Measurements from ENCODE around the gene NECAP2.
"Not testable (repeated sequence)": the region's sequence is repeated elsewhere in the genome, so short reads cannot be mapped to it uniquely, and the experiment has no call there.

NECAP2 gene

DNA sequence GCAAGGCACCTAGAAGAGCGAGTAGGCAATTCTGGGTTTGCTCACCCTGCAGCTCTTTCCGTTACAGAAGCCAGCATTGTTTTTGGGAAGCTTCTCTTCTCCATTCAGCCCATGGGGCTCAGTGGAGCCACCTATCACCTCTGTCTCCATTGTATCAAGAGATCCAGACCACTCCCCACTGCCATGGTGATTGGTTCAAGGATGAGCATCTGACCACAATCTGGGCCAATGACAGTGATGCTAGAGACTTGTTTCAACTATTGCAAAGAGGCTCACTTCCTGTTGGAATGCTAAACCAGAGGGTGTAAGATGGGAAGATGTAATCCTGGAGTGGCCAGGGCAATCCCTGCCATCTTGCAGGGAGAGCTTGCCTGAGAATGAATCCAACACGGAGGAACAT, 9.9 kb upstream of the NECAP2 start:
- DNase-seq: no peak

DNA sequence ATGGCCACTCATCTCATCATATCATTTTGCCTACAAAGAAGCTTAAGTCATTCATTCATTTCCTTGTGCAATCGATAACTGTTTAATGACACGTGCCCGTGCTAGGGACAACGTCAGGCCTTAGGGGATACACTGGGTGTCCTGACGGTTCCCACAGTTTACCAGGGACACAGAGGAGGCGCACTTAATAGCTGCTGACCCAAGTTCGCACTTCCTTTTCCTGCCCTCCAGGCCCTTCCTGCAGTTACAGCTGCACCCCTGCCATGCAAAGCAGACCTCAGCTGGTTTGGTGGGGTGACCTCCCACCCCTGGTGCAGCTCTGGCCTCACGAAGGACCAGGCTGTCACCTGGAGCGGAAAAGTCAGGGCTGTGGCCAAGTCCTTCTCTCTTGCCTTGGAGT, 7.5 kb upstream of the NECAP2 start:
- DNase-seq: no peak

DNA sequence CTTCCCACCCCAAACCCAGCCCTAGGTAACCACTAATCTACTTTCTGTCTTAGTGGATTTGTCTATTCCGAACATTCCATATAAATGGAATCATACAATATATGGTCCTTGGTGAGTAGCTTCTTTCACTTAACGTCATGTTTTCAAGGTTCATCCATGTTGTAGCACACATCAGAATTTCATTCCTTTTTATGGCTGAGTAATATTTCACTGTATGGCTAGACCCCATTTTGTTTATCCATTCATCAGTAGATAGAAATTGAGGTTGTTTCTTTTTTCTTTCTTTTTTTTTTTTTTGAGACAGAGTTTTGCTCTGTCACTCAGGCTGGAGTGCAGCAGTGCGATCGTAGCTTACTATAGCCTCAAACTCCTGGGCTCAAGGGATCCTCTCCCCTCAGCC, 6.5 kb upstream of the NECAP2 start:
- DNase-seq: no peak

DNA sequence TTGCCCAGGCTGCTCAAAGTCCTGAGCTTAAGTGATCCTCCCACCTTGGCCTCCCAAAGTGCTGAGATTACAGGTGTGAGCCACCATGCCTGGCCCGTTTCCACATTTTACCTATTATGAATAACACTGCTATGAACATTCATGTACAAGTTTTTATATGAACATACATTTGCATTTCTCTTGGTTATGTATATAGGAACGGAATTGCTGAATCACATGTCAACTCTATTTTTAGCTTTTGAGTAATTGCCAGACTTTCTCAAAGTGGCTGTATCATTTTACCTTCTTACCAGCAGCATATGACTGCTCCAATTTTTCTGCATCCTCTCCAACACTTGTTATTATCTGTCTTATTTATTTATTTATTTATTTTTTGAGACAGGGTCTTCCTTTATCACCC, 6.0 kb upstream of the NECAP2 start:
- DNase-seq: no peak

DNA sequence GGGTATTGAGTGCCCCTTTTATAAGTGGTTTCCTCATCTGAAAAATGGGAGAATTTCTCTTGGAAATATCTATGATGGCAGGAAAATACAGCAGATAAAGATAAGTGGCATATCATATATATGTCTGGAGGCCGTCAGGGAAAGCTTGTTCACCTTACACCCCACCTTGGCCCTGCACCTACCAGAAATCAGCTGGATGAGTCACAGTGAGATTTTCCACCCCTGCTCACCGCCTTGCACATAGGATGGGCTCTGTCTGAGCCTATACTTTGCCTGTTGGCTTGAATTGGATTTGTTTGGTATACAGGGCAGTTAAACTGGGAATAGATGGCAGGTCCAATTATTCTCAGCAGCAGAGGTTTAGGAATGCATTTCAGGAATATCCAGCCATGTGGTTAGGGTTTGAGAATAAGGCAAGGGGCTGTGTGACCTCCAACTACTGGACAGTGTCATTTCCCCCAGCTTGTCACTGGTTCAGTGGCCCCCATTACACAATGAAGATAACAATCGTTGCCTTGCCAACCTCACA, 3.5 kb upstream of the NECAP2 start, which contains the start of gene SPATA21:
TSS of gene SPATA21 (minus strand) at position 479 of the 529 bp plus-strand sequence. CDS start 6,053 bp downstream, outside the sequence.
- no peak for DNase-seq

DNA sequence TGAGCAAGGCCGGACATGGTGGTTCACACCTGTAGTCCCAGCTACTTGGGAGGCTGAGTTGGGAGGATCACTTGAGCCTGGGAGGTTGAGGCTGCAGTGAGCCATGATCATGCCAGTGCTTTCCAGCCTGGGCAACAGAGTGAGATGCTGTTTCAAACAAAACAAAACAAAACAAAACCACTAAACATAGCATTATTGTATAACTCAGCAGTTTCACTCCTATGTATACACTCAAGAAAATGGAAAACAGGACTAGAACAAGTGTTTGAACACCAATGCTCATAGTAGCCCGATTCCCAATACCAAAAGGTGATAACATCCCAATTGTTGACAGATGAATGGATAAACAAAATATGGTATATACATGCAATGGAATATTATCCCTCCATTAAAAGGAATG, 2.0 kb upstream of the NECAP2 start:
- DNase-seq: no peak

DNA sequence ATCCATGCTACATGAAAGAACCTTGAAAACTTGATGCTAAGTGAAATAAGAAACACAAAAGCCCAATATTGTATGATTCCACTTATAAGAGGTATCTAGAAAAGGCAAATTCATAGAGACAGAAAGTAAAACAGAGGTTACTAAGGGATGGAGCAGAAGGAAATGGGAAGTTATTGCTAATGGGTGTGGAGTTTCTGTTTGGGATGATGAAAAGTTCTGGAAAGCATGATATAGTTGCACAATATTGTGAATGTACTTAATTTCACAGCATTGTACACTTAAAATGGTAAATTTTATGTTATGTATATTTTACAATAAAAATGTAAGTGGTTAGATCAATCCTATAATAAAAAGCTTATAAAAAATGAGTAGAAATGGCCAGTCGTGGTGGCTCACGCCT, 1.6 kb upstream of the NECAP2 start:
- no peak for DNase-seq

DNA sequence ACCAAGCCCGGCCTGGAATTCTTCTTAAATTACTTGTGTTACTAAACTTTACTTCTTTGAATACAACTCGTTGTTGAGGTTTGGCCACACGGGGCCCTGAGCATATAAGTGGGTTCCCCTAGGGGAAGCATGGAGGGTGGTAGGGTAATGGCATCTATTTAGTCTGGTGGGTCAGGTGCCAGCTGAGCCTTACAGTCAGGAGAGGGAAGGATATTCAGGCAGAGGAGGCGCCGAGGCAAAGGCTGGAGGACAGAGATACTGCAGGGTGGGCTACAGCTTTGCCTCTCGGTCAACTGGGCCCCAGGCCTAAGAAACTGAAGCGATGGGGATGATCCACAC, 424 bp upstream of the NECAP2 start:
- no peak for DNase-seq

DNA sequence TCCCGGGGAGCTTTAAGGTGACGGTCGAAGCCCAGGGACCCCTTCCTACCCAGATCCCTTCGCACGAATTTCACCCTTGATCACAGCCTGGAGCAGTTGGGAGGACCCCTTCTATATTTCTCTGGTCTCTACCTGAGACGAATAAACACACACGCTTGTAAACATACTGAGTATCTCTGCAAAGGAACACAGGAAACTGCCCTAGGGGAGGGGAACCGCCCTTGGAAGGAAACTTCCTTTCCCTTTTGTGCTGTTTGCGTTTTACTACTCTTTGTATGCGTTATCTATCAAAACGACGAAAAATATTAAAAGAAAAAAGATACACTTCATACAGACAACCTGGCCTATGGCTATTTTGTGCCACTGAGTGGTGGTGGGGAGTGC, 750 bp downstream of the NECAP2 start:
- DNase-seq: no peak

DNA sequence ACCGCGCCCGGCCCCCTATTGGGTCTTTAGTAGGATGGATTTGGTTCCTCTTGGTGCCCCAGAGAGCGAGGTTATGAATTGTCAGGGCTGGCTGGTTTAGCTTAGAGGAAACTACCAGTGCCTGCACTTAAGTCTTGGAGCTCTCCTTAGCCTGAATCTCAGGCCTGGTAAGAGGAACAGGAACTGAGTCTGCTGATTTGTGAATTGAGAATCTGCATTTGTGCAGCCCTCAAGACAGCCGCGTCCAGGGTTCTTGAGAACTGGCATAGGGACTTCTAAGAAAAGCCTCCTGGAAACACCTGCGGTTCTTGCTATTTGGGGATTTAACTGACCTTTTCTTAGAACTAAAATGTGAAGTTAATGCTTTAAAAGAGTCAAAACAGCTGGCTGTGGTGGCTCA, 1.7 kb downstream of the NECAP2 start:
- DNase-seq: no peak

DNA sequence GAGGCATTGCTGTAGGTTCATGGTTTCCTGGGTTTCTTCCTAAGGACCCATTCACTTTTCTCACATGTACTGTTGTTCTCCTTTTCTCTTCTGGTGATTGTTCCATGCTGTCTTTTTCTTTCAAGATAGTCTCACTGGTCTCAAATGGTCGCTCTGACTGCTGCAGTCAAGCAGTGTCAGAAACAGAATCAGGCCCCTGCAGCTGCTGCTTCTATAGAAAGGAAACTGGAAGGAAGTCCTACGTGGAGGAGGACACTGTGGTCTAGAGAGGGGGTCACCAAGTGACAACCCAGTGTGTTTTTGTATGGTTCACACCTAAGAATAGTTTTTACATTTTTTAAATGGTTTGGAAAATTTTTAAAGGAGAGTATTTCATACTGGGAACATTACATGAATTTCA, 2.4 kb downstream of the NECAP2 start:
- no peak for DNase-seq

DNA sequence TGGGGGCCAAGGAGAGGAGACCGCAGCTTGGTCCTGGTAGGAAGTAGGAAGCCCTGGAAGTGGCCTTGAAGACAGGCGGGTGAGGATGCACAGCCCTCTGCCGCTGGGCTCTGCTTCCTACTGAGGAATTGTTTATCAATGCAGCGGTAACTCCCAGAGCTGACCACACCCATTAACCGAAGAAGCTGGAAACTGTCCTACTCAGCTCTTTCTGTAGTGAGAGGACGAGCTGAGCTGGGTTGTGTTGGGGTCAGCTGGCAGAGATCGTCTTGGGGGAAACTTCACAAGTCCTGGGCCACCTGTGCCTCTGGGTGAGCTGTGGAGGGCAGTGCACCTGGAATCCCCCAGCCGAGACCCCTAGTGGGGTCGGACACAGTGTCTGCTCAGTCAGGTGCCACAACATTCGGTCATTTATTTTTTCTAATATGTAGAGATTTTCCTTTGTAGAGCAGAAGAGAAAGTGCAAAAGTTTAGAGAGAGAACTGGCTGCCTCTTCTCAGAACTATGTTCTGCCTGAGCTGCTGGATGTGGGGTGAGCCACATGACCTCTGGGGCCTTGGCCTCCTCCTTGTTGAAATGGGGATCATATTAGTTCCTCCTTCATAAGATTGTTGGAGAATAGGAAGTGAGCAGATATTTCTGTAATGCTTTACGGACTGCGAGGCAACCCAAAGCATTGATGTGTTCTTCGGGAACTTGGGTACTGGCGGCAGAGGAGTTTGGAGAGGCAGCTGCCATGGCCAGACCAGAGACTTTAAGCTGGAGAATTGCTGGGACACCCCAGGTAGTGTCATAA, 3.6 kb downstream of the NECAP2 start:
- DNase-seq: no peak

DNA sequence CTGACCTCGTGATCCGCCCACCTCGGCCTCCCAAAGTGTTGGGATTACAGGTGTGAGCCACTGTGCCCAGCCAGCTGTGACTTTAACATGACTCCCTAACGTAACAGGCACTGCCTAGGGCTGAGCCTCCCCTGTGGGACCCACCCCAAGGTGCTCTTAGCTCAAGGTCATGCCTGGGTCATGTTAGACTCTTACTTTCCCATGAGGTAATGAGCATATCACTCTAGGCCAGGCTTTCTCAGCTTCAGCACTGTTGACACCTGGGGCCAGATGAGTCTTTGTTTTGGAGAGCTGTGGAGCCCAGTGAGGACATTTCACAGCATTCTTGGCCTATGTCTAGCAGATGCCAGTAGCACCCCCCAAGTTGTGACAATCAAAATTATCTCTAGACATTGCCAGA, 4.5 kb downstream of the NECAP2 start:
- no peak for DNase-seq

DNA sequence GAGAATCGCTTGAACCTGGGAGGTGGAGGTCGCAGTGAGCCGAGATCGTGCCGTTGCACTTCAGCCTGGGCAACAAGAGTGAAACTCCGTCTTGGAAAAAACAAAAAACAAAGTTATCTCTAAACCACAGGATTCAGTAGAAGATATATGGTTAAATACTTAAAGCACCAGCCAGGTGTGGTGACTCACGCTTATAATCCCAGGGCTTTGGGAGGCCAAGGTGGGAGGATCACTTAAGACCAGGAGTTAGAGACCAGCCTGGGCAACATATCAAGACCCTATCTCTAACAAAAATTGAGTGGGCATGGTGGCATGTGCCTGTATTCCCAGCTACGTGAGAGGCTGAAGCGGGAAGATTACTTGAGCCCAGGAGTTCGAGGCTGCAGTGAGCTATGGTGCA, 5.6 kb downstream of the NECAP2 start:
- no peak for DNase-seq

DNA sequence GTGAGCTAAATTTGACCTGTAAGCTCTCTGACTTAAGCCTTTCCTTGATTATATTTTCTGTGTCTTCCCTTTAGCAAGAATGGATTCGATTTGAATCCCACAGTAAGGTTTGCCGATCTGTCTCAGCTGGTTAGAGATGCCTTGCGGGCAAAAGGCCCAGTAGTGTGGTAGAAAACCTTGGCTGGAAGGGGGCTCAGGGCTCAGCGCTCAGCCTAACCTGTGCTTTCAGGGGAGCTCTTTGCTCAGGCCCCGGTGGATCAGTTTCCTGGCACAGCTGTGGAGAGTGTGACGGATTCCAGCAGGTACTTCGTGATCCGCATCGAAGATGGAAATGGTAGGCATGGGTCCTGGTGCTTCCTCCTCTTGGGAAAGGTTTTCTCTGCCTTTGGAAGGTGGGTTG, 7.1 kb downstream of the NECAP2 start:
- no peak for DNase-seq

DNA sequence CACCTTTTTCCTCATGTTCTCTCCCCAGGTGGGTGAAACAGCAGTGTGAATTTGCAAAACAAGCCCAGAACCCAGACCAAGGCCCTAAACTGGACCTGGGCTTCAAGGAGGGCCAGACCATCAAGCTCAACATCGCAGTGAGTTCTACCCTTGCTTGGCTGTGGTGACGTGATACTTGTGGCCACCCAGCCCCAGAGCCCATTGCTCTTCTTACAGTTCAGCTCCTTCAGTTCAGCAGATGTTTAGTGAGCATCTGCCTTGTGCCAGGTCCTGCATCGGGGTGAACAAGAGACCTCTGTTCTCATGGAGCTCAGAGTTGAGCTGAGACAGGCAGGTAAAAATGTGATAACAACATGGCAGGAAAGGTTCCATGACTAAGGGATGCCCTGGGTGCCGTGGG, 8.5 kb downstream of the NECAP2 start:
- DNase-seq: no peak

DNA sequence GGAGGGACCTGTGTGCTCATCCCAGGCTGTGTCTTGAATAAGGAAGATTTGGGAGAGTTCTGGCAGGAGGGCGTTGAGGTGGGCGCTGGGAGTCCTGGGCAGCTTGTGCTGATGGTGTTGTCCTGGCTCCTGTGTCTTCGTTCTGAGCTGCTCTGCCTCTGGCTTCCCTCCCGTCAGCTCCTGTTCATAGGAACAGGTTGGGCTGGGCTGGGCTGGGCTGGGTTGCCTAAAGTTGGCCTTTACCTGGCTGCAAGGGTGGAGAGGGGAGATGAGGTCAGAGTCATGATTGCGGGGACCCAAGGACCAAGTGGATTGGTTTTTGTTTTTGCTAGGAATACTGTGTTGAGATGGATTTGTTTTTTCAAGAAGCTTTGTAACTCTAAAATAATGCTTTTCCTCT, 9.1 kb downstream of the NECAP2 start:
- DNase-seq: no peak

DNA sequence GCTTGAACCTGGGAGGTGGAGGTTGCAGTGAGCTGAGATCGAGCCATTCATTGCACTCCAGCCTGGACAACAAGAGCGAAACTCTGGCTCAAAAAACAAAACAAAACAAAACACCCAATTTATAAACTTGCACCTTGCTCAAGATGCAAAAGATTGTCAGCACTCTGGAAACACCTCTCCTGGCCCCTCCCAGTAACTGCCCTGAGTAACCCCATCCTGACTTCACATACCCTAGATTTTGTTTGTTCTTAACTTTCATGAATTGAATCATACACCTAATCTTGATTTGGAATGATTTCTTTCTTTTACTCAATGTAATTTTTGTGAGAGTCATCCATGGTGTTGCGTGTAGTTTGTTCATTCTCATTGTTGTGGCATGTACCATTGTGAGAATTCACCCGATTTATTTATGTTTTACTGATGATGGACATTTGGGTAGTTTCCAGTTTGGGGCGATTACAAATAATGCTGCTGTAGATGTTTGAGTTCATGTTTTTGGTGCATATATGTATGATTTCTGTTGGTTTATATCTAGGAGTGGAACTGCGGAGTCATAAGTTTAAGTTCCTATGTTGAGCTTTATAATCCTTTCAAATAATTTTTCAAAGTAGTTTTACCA, 10.4 kb downstream of the NECAP2 start:
- DNase-seq: no peak

DNA sequence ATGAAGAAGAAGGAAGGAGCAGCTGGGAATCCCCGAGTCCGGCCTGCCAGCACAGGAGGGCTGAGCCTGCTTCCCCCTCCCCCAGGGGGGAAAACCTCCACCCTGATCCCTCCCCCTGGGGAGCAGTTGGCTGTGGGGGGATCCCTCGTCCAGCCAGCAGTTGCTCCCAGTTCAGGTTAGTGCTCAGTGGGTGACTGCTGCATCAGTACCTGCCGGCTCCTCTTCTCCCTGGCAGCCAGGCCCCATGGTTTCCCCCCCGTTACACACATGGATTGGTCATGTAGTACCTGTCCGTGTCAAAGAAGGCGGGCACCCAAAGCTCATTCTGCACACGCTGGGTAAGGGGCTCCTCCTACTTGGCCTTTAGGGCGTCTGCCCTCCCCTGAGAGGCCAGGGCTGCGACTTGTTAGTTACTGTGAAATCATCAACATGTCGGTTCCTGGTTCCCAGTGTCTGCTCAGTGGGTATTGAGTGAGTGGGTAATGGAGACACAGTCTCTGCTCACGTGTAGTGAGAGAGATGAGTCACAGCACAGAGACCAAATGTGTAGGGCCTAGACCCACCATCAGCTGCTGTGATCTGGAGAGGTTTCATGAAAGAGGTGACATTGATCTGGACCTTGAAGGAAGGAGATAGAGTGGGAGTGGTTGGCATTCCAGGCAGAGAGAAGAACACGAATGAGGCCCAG, 11.5 kb downstream of the NECAP2 start:
- no peak for DNase-seq

DNA sequence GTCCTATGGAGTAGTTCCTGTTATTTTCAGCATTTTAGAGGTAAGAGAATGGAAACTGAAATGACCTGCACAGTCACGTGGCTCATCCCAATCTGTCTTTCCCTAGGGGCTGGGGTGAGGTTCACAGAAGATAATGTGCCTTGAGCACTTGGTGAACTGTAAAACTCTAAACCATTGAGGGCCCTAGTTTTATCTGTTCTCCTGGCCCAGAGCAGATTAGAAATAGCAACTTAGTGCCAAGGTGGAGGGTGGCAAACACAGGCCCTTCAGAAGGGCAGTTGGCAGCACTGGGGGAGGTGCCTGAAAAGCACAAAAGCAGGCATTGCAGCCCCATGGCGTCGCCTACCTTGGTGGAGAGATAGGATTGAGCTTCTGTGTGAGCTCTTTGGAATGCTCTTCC, 14.4 kb downstream of the NECAP2 start:
- DNase-seq: not testable (repeated sequence)

DNA sequence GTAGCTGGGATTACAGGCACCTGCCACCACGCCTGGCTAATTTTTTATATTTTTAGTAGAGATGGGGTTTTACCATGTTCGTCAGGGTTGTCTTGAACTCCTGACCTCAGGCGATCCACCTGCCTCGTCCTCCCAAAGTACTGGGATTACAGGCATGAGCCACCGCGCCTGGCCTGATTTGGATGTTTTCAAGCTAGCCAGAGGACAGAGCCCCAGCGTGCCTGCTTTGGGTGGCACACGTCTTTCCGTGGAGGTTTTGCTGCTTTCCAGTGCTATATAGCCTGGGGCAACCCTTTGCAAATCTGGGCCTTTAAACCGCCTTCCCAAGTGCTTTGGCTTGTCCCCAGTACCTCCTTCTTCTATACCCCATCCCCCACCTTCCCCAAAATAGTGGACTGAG, 15.6 kb downstream of the NECAP2 start:
- not testable (repeated sequence) for DNase-seq

DNA sequence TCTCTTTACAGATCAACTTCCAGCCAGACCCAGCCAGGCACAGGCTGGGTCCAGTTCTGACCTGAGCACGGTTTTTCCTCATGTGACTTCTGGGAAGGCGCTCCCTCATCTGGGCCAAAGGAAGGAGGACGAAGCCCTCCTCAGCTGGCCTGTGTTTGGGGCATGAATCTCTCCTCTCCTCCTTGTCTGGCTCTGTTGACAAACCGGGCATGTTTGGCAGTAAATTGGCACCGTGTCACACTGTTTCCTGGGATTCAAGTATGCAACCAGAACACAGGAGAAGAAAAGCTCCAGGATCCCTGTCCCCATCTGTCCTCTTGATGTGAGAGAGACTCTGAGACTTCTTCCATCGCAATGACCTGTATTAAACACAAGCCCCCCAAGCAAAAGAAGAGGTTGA, 18.3 kb downstream of the NECAP2 start:
- no peak for DNase-seq

DNA sequence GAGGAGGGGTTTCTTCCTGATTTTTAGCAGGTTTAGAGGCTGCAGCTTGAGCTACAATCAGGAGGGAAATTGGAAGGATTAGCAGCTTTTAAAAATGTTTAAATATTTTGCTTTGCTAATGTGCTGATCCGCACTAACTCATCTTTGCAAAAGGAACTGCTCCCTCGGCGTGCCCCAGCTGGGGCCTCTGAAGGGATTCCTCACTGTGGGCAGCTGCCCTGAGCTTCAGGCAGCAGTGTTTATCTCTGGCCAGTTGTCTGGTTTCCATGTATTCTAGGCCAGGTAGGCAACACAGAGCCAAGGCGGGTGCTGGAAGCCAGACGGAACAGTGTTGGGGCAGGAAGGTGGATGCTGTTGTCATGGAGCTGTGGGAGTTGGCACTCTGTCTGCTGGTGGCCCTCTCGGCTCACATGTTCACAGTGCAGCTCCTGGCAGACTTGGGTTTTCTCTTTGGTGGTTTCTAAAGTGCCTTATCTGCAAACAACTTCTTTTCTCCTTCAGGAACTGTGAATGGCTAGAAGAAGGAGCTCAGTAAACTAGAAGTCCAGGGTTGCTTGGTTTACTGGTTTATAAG, 18.9 kb downstream of the NECAP2 start:
- DNase-seq: no peak

DNA sequence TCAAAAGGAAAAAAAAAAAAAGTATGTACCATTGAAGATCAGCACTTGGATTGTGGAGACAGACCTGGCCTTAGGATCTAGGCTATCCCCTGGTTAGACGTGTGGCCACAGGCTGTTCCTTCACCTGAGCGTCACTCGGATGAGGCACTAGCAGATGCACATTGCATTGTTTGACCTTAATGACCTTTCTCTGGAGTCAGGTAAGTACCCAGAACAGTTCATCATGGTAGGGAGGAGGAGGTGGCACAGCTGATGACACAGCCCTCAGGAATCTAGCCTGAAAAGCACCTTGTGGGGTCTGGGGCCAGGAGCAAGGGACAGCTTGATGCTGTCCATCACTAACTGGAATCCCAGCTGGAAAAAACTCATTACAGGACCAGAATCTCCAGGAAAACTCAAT, 21.2 kb downstream of the NECAP2 start:
- DNase-seq: no peak
